Tibial nerve (tissue), 3 donors: ENCODE data around the gene RAD9A.

Experiments
- CTCF ChIP-seq, 5 experiments: fragments of 200-600 bp in 3 of 5; fragments of 450-650 bp in 2 of 5; sonication (generic) in 3 of 5; IDR thresholded peaks; one replicate each; pipeline ENCODE4 v1.5.1; 2016 to 2019; ENCODE audit warnings: antibody characterized with exemption in 5 of 5, mild to moderate bottlenecking in 3 of 5, moderate library complexity in 2 of 5
- POLR2A ChIP-seq, 2 donors: fragments of 450-650 bp; IDR thresholded peaks; one replicate each; pipeline ENCODE4 v1.6.1; 2017; ENCODE audit warnings: antibody characterized with exemption in 2 of 2, mild to moderate bottlenecking in 2 of 2, moderate library complexity in 2 of 2

DNA sequence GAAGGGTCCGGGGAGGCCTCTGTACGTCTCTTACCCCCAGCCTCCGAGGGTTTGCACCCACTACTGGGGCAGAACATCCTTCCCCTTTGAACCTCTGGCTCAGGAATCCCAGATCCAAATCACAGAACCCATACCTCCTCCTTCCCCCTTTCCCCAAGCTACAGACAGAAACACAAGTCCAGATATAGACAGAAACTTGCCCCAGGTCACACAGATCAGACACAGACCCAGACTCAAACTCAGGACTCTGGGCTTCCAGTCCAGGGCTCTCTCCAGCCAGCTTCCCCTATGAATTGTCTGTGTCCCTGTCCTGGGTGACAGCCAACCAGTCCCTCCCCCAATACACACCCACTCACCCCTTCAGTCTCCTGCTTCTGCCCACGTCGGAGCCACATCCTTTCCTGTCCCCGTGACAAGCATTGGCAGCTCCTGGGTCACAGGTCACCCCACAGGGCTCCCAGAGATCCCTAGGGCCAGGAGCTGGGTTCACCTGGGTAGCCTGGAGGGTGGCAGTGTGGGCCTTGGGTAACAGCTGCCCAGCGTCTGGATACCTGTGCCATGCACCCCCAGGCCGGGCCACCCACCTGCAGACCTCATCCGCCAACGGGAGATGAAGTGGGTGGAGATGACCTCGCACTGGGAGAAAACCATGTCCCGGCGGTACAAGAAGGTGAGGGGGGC is 12.9 kb downstream of the RAD9A start:
- no peak for TF ChIP-seq CTCF (IDR thresholded peaks at IDR 0.05)
- no peak for TF ChIP-seq POLR2A (IDR thresholded peaks at IDR 0.05)
